HG03354 (cell line): ENCODE data around the gene CNKSR2.

Experiments
- ATAC-seq: cut with Tn5 transposase; IDR thresholded peaks from one replicate; pipeline ENCODE4 v1.9.1; 2021; ENCODE audit warnings: mild to moderate bottlenecking; ENCODE audit not compliant: unreplicated experiment, poor library complexity, severe bottlenecking

The CNKSR2 gene

DNA sequence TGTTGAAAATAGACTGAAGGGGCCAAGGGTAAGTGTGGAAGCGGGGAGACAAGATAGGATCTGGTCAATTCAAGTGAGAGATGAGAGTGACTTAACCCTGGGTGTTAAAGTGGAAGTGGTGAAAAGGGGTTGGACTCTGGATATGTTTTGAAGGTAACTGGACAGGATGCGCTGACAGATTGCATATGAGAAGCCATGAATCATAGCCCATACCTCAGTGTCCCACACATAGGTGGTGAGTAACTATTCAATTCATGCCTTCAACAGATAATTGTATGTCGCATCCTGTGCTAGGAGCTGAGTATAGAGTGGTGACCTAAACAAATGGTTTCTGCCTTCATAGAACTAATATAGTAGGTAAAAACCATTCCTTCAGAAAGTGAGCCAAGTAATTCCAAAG lies 207.3 kb downstream of the CNKSR2 start:
- no peak for ATAC-seq

DNA sequence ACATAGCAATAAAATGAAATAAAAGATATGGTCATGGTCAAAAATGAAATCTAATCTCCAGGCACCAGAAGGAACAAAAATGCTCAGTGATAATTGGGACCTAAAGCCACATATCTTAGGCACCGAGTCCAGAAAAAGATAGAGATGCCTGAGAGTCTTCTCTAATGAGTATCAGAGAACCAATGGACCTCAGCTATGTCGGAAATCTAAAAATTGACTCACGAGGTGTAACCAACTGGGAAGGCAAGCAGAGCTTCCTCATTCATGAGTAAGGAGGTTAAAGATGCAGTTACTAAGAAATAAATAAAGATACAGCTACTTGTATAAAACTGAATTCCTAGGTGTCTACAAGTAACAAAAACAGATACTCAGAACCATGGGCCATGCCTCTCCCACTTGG lies 211.8 kb downstream of the CNKSR2 start:
- no peak for ATAC-seq

DNA sequence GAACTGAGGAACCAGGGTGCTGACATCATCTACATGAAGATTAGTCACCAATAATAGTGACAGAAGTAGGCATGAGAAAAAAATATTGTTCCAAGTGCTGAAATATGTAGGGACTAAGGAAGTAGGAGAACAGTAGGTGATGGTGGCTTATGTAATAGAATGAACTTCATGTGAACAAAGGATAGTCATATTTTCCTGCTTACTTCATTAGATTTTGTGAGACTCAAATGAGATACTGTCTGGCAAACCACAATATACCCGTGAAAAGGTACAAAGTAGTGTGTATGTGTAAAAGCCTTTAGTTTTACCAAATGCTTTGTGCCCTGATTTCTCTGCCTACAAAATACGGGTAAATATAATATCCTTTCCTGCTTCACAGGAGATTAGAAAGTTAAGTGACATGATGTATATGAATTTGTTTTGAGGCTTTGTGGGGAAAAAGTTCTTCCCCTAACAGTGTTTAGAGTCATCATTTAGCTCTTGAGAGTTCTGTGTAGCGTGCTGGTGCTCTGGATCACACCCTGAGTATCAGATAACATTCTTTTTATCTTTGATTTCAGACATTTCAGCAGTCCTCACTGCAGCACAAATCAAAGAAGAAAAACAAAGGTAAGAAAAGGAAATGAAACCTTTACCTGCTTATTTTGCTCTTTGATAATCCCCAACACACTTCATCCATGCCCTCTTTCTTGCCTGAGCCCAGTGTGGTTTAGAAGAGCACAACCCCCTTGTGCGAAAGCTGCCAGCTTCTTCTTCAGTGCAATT lies 216.0 kb downstream of the CNKSR2 start:
- ATAC-seq = no peak

DNA sequence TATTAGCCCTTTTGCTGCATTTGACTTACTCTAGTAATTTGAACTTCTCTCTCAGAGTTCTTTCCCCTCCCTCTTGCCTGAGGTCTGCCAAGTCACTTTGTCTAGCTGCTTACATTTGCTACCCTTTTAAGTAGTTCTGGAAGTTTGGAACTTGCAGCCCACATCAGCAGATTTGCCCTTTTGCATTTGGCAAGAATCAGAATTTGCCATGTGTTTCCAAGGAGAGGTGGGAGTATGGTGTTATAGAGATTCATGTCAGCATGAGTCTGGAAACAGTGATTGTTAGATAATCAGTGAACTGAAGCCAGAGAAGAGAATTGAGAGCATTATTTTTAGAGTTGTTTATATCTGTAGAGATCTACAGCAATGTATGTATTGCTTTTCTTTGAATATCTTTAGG lies 231.8 kb downstream of the CNKSR2 start:
- ATAC-seq = no peak

DNA sequence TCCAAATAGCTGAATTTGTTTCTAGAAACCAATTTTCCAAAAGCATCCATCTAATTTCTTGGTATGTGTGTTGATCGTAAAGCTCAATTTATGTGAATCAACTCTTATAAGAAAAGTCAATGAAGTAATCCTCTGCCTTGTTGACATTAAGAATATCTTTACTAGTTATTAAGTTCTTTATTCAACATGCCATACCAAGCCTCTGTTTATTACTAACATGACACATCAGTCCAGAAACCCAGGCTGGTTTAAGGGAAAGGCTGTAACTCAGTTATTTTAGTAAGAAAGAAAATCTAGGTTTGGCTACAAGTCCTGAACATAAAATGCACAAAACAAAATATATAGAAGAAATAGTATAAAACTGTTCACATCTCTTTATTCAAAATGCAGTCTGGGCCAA lies 235.9 kb downstream of the CNKSR2 start:
- no peak for ATAC-seq

DNA sequence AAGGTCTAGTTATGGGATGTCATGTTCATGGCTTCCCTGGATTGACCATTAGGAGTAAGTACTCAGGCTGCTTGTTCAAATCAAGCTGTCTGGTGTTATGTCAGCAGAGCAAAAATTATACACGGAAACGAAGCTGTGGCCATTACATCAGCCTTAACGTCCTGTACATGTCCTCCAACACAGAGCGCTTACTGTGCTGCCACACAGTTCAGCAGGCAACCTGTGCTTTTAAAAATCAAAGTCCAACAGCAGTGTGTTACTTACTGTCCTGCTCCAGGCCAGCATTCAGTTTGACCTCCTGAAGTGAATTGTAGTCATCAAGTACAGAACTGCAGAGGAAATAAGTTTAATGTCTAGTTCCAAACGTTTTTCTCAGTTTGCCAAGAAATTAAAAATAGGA lies 237.9 kb downstream of the CNKSR2 start:
- ATAC-seq = no peak

DNA sequence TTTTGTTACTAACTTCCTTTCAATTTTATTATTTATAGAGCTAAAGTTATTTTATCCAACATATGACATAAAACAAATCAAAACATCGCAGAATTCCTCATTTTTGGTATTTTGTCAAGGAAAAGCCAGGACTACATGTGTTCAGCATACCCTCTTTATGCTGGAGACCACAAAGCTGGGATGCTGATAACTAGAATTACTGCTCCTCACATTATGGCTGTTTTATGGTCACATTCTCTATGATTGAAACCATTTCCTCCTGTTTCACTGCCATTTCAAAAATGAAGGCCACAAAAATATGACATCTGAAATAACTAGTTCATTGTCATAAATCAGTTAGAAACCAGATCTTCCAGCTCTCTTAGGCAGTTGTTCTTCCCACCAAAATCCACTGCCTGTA lies 242.2 kb downstream of the CNKSR2 start:
- ATAC-seq = no peak

DNA sequence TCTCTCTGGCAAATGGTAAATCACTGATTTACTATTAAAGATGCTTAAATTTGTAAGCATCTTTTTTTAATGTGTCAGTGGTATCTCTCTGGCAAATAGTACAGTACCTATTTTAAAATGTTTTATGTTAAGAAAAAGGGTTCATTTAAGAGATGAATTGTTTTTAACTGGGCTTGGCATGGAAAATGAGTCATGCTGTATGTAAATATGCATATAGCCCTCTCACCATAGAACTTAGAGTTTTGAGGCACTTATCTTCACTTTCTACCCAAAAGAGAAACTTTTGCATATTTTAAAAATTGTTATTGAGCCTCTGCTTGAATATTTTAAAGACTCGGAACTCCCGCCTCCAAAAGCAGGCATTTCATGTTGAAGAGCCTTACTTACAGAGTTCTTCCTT lies 246.0 kb downstream of the CNKSR2 start:
- no peak for ATAC-seq

DNA sequence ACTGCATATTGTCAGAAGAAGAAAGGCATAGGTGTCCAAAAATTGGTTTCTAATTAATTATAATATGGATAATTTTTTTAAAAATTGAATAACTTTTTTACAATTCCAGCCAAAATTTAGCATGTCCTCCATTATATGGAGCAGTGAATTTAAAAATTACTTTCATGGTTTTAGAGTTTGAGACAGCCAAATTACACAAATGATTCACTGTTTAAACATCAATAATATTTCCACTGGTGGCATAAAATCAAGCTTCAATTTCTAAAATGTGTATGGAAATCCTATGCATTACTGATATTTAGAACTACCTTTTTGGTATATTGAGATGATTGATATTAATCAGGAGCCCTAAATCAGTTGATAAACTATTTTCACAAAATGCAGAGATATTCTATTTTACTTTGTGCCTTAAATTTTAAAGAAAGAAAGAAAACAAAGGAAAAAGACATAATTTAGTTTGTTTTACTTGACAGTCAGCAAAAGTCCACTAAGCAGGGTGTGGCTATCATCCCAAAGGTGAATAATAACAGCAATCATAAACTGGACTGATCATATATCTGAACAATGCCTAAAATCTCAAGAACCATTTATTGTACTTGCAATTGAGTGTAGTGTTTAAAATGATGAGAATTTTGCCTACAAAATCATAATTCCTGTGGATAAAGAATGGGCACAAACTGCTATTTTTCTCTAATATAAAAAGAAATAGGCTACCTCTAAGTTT lies 249.7 kb downstream of the CNKSR2 start:
- no peak for ATAC-seq

DNA sequence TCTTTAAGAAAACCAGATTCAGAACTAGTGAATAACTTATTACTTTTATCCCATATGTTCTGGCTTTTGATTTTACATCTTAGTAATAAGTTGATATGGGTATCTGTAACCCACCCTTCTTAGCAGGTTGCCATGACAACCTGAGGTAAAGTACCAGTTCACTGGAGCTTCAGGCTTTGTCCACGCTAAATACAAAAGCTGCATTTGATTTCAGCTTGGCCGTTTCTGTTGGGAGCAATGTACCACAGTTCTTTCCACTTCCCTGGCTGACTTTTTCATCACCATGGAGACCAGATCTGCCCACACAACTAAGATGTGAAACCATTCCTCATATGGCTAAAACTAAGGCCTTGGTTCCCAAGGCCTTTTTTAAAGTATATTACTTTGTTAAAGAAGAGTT lies 257.8 kb downstream of the CNKSR2 start:
- no peak for ATAC-seq

DNA sequence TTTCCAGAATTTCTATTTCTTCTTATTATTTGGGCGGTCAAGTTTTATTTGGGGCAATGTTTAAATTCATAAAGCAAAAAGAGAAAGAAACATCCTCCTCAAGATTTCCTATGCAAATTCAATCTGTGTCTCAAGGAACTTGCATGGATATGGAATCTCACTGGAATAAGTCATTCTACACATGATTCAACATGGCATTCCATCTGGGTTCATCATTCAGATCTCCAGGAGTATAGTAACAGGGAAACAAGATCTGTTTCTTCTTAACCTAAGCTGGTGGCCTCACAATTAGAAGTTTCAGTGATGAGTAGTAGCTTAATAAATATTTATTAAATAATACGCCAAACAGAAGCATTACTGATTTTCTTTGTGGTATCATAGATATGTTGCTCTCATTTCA lies 264.1 kb downstream of the CNKSR2 start:
- ATAC-seq = no peak

DNA sequence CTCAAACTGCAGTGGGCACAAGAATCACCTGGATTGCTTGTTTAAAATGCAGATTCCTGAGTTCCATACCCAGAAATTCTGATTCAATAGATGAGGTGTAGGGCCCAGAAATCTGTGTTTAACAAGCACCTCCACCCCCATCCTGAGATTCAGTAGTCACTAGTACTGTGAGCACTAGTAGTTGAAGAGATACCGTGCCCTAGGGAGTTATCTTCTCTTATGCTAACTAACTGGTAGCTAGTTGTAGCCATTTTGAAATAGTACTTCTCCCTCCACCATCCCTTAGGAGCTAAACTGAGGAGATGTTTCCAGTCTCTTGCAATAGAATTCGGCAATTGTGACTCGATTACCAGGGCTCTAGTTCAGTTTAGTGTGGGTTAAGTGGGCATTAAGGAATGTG lies 265.6 kb downstream of the CNKSR2 start:
- no peak for ATAC-seq

DNA sequence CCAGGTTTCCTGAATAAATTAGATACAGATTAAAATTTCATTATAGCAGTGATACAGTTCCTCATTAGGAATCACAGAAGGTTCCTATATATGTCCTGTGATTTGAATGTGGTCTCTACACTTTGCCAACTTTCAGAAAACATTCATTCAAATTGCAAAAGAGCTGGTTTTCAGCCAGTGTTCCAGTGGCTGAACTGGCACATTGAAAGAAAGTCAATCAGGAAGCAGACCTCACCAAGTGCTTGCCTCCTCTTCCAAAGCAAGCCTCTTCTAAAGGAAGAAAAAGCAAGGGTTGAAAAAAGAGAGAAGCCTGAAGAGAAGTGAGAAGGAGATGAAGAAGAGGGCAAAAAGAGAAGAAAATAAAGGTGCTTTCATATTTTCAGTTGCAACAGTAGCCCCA lies 271.2 kb downstream of the CNKSR2 start:
- ATAC-seq = no peak

DNA sequence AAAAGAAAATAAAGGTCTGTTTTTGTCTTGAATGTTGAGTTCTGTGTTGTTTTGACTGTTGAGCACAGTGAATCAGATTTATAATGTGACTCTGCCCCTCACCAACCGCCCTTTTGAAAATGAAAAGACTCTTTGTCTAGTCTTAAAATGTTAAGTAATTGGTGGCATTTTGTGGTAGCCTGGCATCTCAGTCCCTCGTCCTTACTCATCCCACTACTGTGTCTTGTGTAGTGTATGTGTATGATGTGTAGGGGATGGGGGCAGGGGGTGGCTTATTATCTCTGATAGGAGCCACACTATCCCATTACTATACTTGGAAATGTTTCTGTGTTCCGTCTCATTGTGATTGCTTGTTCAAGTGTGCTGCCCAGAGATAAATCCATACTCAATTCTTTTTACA lies 271.7 kb downstream of the CNKSR2 start:
- no peak for ATAC-seq

DNA sequence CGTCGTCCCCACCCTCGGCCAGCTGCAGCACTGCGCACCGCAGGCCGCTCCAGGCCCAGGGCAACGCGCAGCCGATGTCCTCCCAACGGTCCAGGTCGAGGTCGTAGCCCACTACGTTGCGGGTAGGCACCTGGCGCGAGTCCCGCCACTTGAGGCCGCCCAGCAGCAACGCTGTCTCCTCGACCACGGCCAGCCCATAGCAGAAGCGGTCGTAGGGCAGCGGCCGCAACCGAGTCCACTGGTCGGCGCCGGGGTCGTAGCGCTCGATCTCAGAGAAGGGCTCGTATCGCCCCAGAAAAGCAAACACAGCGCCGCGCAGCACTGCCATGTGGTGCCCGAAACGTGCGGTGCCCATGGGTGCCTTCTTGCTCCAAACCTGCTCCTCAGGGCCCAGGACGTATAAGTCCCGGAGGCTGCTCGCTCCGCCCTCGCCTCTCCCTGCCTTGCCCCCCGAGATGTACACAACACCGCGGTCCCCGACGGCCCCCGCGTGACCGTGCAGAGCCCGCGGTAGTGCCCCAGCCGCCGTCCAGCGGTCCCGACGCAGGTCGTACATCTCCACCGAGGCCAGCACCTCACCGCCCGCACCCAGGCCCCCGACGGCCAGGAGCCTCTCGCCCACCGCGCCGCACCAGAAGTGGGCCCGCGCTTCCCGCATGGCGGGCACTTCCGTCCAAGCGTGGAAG lies 281.8 kb downstream of the CNKSR2 start:
- ATAC-seq = peak; percentile 26

DNA sequence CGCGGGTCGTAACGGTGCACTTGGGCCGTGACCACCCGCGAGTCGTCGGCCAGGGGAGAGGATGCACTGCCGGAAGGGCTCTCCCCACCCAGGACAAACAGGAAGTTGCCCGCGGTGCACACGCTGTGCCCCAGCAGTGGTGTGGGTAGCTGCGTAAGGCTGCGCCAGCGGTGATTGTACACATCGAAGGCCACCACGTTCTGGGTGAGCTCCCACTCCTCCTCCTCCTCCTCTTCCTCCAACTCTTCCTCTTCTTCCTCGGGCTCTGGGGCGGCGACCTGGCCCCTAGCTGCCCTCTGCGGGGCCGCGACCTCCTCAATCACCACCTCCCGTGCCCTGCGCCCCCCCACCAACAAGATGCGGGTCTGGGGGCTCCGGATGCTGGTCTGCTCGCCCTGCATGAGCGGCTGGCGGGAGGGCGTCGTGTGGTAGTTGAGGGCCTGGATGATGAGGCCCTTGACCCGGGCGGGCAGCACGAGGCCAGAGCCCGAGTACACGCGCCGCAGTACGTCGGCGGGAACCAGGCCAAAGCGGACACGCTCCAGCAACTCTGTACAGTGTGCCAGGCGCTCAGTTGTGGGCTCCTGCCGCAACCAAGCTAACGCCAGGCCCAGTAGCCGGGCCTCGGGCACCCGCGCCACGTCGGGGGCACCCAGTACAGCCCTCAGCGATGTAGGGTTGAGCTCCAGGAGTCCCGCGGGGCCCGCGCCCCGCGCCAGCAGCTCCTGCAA lies 282.5 kb downstream of the CNKSR2 start:
- ATAC-seq = peak; percentile 33

DNA sequence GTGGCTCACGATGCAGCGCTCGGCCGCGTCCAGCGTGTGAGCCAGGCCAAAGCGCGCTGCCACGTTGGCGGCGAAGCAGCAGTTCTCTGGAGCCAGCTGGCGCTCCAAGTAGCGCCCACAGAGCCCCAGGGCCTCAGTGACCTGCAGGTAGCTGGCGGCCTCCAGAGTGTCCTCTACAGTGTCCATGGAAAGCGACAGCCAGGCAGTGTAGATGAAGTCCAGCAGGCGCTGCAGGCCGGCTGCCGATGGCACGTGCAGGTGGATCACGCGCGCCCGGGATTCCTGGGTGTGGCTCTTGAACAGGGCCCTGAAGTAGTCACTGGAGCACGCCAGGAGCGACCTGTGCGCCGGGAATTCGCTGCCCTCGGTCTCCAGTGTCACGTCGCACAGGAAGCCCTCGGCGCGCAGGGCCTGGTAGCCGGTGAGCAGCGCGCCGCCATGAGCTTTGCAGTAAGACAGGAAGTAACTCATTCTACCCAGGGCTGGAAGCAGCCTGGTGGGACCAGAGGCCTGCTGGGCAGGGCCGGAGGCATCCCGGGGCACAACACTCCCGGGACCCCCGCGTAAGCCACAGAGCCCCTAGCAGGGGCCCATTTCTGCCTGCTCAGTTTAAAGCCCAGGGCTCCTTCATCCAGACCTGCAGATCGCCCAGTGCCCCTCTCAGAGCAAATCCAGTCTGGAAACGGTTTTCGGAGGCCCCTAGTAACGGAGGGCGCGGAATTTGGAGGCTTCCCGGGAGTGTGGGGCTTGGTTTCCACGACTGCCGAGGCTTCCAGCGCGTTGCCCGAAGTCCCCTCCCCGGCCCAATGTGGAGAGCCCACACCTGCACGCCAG lies 283.3 kb downstream of the CNKSR2 start:
- ATAC-seq = no peak

DNA sequence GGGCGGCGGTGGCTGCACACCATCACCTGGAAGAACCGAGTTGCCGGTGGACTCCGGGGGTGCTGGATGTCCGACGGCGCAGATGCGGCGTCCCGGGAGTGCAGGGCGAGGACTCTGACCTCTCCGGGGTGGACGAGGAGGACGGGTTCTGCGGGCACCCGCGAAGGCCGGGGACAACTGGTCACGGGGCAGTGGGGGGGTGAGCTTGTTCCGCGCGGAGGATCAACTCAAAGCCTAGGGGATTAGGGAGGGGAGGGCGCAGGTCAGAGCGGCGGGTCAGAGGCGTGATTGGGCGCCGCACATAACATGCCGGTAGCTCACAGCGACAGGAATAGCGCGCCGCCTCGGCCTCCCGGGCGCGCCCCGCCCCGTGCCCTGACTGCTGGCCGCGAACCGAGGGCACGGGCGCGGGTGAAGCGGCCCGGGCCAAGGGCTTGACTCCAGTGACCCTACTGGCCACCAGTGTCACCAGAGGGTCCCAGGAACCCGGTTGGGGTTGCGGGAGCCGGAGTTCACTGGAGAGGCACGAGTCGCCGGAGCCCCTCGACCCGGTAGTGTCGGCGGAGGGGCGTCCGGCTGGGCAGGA lies 284.0 kb downstream of the CNKSR2 start, which contains the start of gene KLHL34:
KLHL34 (minus strand) TSS at position 179 of the 586 bp plus-strand sequence. CDS start 542 bp downstream, outside the sequence.
- no peak for ATAC-seq

DNA sequence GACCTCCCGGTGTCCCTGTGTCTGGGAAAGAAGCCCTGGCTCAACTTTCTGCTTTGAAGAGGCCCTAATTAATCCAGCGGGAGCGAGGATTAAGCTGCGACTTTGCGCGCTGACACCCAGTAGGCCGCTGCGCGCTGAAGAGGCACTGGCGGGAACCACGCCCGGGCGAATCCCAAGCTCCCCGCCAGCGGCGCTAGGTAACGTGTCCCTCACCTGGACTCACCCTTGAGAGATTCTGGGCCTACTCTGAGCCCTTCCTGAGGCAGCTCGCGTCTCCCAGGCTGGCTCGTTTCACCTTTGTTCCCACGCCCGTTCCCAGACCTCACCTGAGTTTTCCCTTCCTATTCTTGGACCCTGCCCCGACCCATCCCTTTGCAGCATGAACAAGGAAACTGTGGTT lies 284.5 kb downstream of the CNKSR2 start:
- no peak for ATAC-seq
